ENCODE results near the gene MYRFL. TPM values are rescaled to one million over a fixed set of nuclear protein-coding genes. Genes with fewer than 3 reads are reported as not detected.
"Not testable (repeated sequence)": the region's sequence is repeated elsewhere in the genome, so short reads cannot be mapped to it uniquely, and the experiment has no call there.

Gene MYRFL
- total and polyA plus RNA-seq, 9 donors = 0.24 to 0.38 TPM; not detected in 7

DNA sequence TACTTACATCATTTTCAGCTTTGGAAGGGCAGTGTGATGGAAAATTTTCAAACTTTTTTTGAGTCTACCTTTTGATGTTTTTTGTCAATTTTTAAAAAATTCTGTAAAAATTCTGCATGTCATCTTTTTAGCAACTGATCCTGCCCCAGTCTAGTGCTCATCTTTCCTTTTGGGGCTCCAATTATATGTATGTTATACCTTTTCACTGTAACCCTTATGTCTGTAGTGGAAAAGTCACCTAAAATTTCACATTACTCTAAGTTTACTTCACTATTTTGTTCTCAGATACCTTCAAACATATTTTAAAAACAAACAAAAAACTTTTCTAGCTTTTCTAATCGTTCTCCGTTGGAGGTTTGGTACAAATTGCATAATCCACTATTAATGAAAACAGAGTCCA is 32.5 kb upstream of the MYRFL start:
- TF ChIP-seq EP300 (IDR thresholded peaks at IDR 0.05) = no peak
- TF ChIP-seq, protein P1, sequence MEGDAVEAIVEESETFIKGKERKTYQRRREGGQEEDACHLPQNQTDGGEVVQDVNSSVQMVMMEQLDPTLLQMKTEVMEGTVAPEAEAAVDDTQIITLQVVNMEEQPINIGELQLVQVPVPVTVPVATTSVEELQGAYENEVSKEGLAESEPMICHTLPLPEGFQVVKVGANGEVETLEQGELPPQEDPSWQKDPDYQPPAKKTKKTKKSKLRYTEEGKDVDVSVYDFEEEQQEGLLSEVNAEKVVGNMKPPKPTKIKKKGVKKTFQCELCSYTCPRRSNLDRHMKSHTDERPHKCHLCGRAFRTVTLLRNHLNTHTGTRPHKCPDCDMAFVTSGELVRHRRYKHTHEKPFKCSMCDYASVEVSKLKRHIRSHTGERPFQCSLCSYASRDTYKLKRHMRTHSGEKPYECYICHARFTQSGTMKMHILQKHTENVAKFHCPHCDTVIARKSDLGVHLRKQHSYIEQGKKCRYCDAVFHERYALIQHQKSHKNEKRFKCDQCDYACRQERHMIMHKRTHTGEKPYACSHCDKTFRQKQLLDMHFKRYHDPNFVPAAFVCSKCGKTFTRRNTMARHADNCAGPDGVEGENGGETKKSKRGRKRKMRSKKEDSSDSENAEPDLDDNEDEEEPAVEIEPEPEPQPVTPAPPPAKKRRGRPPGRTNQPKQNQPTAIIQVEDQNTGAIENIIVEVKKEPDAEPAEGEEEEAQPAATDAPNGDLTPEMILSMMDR (IDR thresholded peaks at IDR 0.05) = no peak
- TF ChIP-seq POLR2A (IDR thresholded peaks at IDR 0.05) = no peak
- Histone ChIP-seq H3K9me3 (peaks cover 0 to 2% of the 10 kb centered on the region in 2 donors), H3K4me1 (ENCODE audit: insufficient read depth) (no peaks in the 10 kb centered on the region), H3K36me3 (no peaks in the 10 kb centered on the region), H3K27ac (no peak overlapping the region), H3K27me3 (no peaks in the 10 kb centered on the region), H3K4me3 (no peak overlapping the region)
- DNase-seq = no peak
- intact Hi-C loops (cut with DNase I) = no loop called here
- WGBS, 3 donors = 83 to 92% (median 88%) methylated on average over 2 of the region's 2 CpGs

DNA sequence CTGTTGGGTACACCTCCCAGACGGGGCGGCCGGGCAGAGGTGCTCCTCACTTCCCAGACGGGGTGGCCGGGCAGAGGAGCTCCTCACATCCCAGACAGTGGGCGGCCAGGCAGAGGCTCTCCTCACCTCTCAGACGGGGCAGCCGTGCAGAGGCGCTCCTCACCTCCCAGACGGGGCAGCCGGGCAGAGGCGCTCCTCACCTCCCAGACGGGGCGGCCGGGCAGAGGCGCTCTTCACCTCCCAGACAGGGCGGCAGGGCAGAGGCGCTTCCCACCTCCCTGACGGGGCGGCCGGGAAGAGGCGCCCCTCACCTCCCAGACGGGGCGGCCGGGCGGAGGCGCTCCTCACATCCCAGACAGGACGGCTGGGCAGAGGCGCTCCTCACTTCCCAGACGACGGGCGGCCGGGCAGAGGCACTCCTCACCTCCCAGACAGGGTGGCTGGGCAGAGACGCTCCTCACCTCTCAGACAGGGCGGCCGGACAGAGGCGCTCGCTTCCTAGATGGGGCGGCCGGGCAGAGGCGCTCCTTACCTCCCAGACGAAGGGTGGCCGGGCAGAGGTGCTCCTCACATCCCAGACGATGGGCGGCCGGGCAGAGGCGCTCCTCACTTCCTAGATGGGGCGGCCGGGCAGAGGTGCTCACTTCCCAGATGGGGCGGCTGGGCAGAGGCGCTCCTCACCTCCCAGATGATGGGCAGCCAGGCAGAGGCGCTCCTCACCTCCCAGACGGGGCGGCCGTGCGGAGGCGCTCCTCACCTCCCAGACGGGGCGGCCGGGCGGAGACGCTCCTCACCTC is 17.7 kb upstream of the MYRFL start:
- intact Hi-C loops (cut with DNase I); H3K36me3 ChIP-seq; H3K27me3 ChIP-seq; H3K9me3 ChIP-seq; H3K27ac ChIP-seq; H3K4me1 ChIP-seq (ENCODE audit: insufficient read depth); H3K4me3 ChIP-seq; DNase-seq: not testable (repeated sequence)
- 91 to 97% (median 93%) methylated on average over 62 of the region's 62 CpGs for WGBS, 3 donors

DNA sequence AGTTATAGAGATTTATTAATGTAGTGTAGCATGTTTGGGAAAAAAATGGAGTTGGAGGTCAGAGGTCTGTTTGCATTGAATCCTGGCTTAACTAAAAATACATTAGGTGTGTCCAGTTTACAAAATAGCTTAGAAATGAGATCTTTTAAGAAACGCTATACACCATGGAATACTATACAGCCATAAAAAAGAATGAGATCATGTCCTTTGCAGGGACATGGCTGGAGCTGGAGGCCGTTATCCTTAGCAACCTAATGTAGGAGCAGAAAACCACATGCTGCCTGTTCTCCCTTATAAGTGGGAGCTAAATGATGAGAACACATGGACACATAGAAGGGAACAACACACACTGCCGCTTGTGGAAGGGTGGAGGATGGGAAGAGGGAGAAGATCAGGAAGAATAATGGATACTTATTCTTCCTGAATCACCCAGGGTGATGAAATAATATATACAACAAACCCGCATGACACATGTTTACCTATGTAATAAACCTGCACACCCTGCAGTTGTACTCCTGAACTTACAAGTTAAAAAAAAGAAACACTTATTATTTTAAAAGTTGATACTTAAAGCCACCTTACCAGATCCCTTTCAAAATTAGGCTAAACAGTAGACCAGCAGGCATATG is 14.0 kb upstream of the MYRFL start:
- intact Hi-C loops (cut with DNase I) = no loop called here
- Histone ChIP-seq H3K27ac (no peak overlapping the region), H3K4me3 (no peak overlapping the region), H3K36me3 (no peaks in the 10 kb centered on the region), H3K4me1 (ENCODE audit: insufficient read depth) (no peaks in the 10 kb centered on the region), H3K9me3 (peaks cover 0 to 8% of the 10 kb centered on the region in 2 donors), H3K27me3 (no peaks in the 10 kb centered on the region)
- TF ChIP-seq EP300 (IDR thresholded peaks at IDR 0.05) (no peak), POLR2A (IDR thresholded peaks at IDR 0.05) (no peak)
- TF ChIP-seq, protein P1 (IDR thresholded peaks at IDR 0.05) = no peak
- WGBS, 3 donors = 69 to 85% (median 71%) methylated on average over 4 of the region's 4 CpGs
- DNase-seq = no peak

DNA sequence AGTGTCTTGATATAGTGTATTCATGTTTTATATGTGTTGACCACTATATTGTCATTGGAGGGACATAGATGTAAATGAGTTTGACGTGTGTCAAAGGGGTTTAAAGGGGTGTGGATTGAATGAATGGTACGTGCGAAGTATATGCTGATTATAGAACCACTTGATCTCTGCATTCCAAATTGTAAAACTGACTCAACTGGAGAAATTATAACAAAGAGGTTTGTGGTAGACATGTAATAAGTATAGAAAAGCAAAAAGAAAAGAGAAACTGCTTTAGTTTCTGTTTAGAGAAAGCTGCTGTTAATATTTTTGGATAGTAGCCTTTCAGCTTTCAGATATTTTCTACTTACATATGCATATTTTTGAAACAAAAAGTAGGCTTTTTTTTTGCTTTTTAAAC is 8.9 kb upstream of the MYRFL start:
- Histone ChIP-seq H3K27ac (no peak overlapping the region), H3K4me1 (ENCODE audit: insufficient read depth) (no peaks in the 10 kb centered on the region), H3K4me3 (no peak overlapping the region), H3K36me3 (no peaks in the 10 kb centered on the region), H3K9me3 (no peaks in the 10 kb centered on the region), H3K27me3 (no peaks in the 10 kb centered on the region)
- TF ChIP-seq EP300 (IDR thresholded peaks at IDR 0.05) = no peak
- no peak for TF ChIP-seq POLR2A (IDR thresholded peaks at IDR 0.05)
- TF ChIP-seq, protein P1 (IDR thresholded peaks at IDR 0.05) = no peak
- WGBS, 3 donors = 79 to 87% (median 86%) methylated on average over 3 of the region's 3 CpGs
- intact Hi-C loops (cut with DNase I) = no loop called here
- DNase-seq = no peak

DNA sequence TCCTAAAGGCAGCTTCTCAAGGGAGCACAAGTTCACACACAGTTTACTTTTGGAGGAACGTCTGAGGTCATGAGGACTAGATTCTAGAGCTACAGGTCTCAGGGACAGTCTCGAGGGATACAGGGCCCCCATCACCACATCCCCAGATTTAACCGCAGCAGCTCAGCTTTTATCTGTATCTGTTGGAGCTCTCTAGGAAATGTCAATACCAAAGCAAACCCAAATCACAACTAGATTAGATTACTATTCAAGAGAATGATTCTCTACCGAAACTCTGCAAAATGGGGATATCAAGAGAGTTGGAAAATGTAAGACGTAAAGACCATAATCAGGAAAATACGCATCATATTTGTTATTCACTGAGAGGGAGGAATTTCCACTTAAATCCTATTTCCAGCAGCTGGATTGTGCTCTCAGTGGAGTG is 4.0 kb upstream of the MYRFL start:
- WGBS, 3 donors = 26 to 46% (median 46%) methylated on average over 6 of the region's 6 CpGs
- H3K4me1 ChIP-seq (ENCODE audit: insufficient read depth) = no peaks in the 10 kb centered on the region
- H3K4me3 ChIP-seq = no peak overlapping the region
- intact Hi-C loops (cut with DNase I) = no loop called here
- TF ChIP-seq POLR2A (IDR thresholded peaks at IDR 0.05) (no peak), EP300 (IDR thresholded peaks at IDR 0.05) (no peak)
- TF ChIP-seq, protein P1 (IDR thresholded peaks at IDR 0.05) = no peak
- H3K27ac ChIP-seq = no peak overlapping the region
- DNase-seq = no peak
- H3K27me3 ChIP-seq = no peaks in the 10 kb centered on the region
- H3K9me3 ChIP-seq = no peaks in the 10 kb centered on the region
- H3K36me3 ChIP-seq = no peaks in the 10 kb centered on the region
